HepG2 (cell line): ENCODE measurements around the gene VARS2. TPM values are rescaled to one million over a fixed set of nuclear protein-coding genes. Genes with fewer than 3 reads are reported as not detected.
A peak's percentile ranks its signal among the peaks of the same experiment; 100 is the strongest.

ENCODE experiments used
- CEBPZ ChIP-seq: IDR thresholded peaks from 2 replicates; pipeline ENCODE4 v1.6.1; 2012; ENCODE audit warnings: low read length, improper control_type of control experiment
- HNRNPK ChIP-seq: fragments of 200-400 bp; formaldehyde crosslinking; IDR thresholded peaks from 2 replicates; pipeline ENCODE4 v1.6.1; 2018; ENCODE audit warnings: low read length, low read depth, moderate library complexity, mild to moderate bottlenecking; ENCODE audit not compliant: poor library complexity, severe bottlenecking
- HOXA5 ChIP-seq: sonication (generic); formaldehyde crosslinking; IDR thresholded peaks from 2 replicates; pipeline ENCODE4 v1.4.0; 2020; ENCODE audit warnings: missing genetic modification reagents
- MXD1 ChIP-seq: sonication (generic); formaldehyde crosslinking; IDR thresholded peaks from 2 replicates; pipeline ENCODE4 v1.4.0; 2020; ENCODE audit warnings: mild to moderate bottlenecking, missing genetic modification reagents
- SMYD3 ChIP-seq: sonication (generic); formaldehyde crosslinking; IDR thresholded peaks from 2 replicates; pipeline ENCODE4 v1.8.1; 2023; ENCODE audit warnings: mild to moderate bottlenecking, missing genetic modification reagents
- SPEN ChIP-seq: sonication (generic); formaldehyde crosslinking; IDR thresholded peaks from 2 replicates; pipeline ENCODE4 v1.5.1; 2020; ENCODE audit warnings: low read depth, mild to moderate bottlenecking, missing genetic modification reagents
- SRSF9 ChIP-seq: fragments of 200-400 bp; formaldehyde crosslinking; IDR thresholded peaks from 2 replicates; pipeline ENCODE4 v1.6.1; 2018; ENCODE audit warnings: borderline replicate concordance, mild to moderate bottlenecking, low read depth, low read length; ENCODE audit not compliant: insufficient read depth, poor library complexity, severe bottlenecking
- ZNF207 ChIP-seq: fragments of 450-650 bp; IDR thresholded peaks from 2 replicates; pipeline ENCODE4 v1.6.1; 2016; ENCODE audit warnings: antibody characterized with exemption, borderline replicate concordance
- ZNF3 ChIP-seq: IDR thresholded peaks from 2 replicates; pipeline ENCODE4 v1.7.0; 2017; ENCODE audit warnings: inconsistent platforms
- ZNF746 ChIP-seq: sonication (generic); formaldehyde crosslinking; IDR thresholded peaks from 2 replicates; pipeline ENCODE4 v1.8.0; 2022; ENCODE audit warnings: mild to moderate bottlenecking, missing genetic modification reagents
- ZNF775 ChIP-seq: sonication (generic); formaldehyde crosslinking; IDR thresholded peaks from 2 replicates; pipeline ENCODE4 v1.4.0; 2020; ENCODE audit warnings: missing genetic modification reagents, mild to moderate bottlenecking, moderate library complexity, borderline replicate concordance
- ZSCAN21 ChIP-seq: sonication (generic); formaldehyde crosslinking; IDR thresholded peaks from 2 replicates; pipeline ENCODE4 v1.8.0; 2022; ENCODE audit warnings: mild to moderate bottlenecking, missing genetic modification reagents, moderate library complexity, borderline replicate concordance
- polyA plus RNA-seq, 8 experiments: library from polyadenylated mRNA; depleted of rRNA in 3 of 8; stranded (reverse) in 7 of 8; unstranded in 1 of 8; fragments of >200 nt; fragmentation: Illumina TruSeq in 4 of 8; extraction: Trizol in 4 of 8; gene quantifications; 2 replicates each; pipeline versions ENCODE4 v1.2.1 to v1.2.3, GENCODE V29; 2011 to 2016; ENCODE audit warnings: low read depth in 4 of 8, missing spikeins in 1 of 8, mixed read lengths in 1 of 8; ENCODE audit not compliant: insufficient read depth in 1 of 8
- total RNA-seq, 5 experiments: library from RNA; depleted of rRNA; stranded (reverse); fragments of >200 nt; fragmentation: Illumina TruSeq; extraction: Trizol; gene quantifications; 2 replicates each; pipeline ENCODE4 v1.2.3, GENCODE V29; 2016; ENCODE audit warnings: low read depth in 1 of 5
- TF ChIP-seq, protein P1 (sequence below), 2 experiments: fragments of 450-650 bp in 1 of 2; sonication (generic) in 1 of 2; formaldehyde crosslinking in 1 of 2; IDR thresholded peaks; 2 replicates each; pipeline versions ENCODE4 v1.6.1 to v1.8.0; 2016 to 2022; ENCODE audit warnings: antibody characterized with exemption in 1 of 2, mild to moderate bottlenecking in 1 of 2, missing genetic modification reagents in 1 of 2

Gene VARS2
- total and polyA plus RNA-seq, 2 of the 13 experiments (the other 11 are each of a cell fraction or from before 2014, with no cell fraction given), result 61.8 to 71.8 TPM

DNA sequence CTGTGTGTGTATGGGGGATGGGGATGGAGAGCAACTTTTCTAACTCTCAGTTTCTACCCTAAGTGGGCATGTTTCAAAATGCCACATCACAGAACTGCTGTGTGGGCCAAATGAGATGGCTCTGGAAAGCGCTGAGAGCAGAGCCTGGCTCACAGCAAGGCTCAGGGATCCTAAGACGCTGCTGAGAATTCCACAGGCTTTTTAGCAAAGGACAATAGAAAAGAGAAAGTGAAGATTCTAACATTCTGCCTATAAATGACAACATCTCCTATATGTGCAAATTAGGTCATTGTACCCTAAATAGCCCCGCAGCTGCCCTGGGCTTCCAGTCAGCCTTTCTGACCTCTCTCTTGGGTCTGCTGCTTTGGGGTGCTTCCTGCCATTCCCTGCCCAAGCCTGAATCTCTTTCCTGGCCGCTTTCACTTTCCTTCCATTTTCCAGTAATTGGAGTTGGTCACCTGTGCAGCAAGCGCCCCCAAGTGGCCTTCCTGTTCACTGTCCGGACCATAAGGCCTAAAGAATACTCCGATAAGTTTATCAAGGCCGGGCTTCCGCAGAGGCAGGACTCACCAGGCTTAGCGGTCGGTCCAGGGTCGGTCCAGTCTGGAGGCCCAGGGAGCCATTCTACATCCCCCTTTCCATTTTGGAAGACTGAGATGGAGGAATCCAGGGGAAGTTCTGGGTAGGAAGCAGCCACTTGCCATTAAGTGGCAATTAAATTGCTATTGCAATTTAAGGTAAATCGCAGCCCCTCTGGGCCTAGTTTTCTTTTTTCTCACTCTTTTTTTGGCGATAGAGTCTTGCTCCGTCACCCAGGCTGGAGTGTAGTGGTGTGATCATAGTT is 36.4 kb upstream of the VARS2 start (continued):
- TF ChIP-seq CEBPZ, result no peak
- no peak for TF ChIP-seq ZNF3 (CRISPR knock-in tag)
- TF ChIP-seq HNRNPK, result no peak
- no peak for TF ChIP-seq ZNF746 (CRISPR knock-in tag)
- TF ChIP-seq ZNF207, result no peak
- no peak for TF ChIP-seq MXD1 (CRISPR knock-in tag)
- no peak for TF ChIP-seq ZNF775 (CRISPR knock-in tag)
- peak; percentile 56 for TF ChIP-seq HOXA5 (CRISPR knock-in tag)
- peak; percentile 36; the same call in 1 of the 2 replicates for TF ChIP-seq ZSCAN21
- TF ChIP-seq SRSF9, result no peak
- peak; percentile 64 for TF ChIP-seq SPEN (CRISPR knock-in tag)
- TF ChIP-seq, protein P1, sequence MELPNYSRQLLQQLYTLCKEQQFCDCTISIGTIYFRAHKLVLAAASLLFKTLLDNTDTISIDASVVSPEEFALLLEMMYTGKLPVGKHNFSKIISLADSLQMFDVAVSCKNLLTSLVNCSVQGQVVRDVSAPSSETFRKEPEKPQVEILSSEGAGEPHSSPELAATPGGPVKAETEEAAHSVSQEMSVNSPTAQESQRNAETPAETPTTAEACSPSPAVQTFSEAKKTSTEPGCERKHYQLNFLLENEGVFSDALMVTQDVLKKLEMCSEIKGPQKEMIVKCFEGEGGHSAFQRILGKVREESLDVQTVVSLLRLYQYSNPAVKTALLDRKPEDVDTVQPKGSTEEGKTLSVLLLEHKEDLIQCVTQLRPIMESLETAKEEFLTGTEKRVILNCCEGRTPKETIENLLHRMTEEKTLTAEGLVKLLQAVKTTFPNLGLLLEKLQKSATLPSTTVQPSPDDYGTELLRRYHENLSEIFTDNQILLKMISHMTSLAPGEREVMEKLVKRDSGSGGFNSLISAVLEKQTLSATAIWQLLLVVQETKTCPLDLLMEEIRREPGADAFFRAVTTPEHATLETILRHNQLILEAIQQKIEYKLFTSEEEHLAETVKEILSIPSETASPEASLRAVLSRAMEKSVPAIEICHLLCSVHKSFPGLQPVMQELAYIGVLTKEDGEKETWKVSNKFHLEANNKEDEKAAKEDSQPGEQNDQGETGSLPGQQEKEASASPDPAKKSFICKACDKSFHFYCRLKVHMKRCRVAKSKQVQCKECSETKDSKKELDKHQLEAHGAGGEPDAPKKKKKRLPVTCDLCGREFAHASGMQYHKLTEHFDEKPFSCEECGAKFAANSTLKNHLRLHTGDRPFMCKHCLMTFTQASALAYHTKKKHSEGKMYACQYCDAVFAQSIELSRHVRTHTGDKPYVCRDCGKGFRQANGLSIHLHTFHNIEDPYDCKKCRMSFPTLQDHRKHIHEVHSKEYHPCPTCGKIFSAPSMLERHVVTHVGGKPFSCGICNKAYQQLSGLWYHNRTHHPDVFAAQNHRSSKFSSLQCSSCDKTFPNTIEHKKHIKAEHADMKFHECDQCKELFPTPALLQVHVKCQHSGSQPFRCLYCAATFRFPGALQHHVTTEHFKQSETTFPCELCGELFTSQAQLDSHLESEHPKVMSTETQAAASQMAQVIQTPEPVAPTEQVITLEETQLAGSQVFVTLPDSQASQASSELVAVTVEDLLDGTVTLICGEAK (IDR thresholded peaks at IDR 0.05), result no peak
- TF ChIP-seq, protein P1 (CRISPR knock-in tag; IDR thresholded peaks at IDR 0.05), result no peak
- peak; percentile 68; the same call in 1 of the 2 replicates for TF ChIP-seq SMYD3
